PC-9 (cell line): Measurements from ENCODE around the gene GNAL. TPM values are rescaled to one million over a fixed set of nuclear protein-coding genes. Genes with fewer than 3 reads are reported as not detected.

Experiments
- BruUV-seq: library from RNA; stranded (reverse); fragments of 400-500 nt; replicated peaks from 2 replicates; lab custom pipeline; 2021; lab: Mats Ljungman, UMichigan
- CTCF ChIA-PET: fragments of 300-600 bp; sonication (Branson Sonifier 250); formaldehyde crosslinking; loops from one replicate; lab custom pipeline; 2022; ENCODE audit warnings: antibody characterized with exemption; lab: Charles Lee
- POLR2A ChIA-PET: fragments of 300-600 bp; sonication (Branson Sonifier 250); formaldehyde crosslinking; loops from one replicate; lab custom pipeline; 2022; ENCODE audit warnings: antibody characterized with exemption; ENCODE audit not compliant: unreplicated experiment; lab: Charles Lee
- DNase-seq, 2 experiments: peaks; one replicate each; pipeline versions ENCODE4 v3.0.0 to v3.0.0-alpha.2; 2015 to 2022; ENCODE audit warnings: mixed read lengths in 1 of 2
- H2AFZ ChIP-seq: fragments of 200-600 bp; sonication (generic); 2 replicates; pipeline ENCODE4 v1.8.1; 2017; ENCODE audit warnings: antibody characterized with exemption
- H3F3A ChIP-seq: fragments of 200-600 bp; sonication (generic); 2 replicates; pipeline ENCODE4 v1.8.1; 2017; ENCODE audit warnings: antibody characterized with exemption, mild to moderate bottlenecking, low read depth; ENCODE audit not compliant: insufficient read depth
- H3K27ac ChIP-seq: fragments of 200-600 bp; sonication (generic); 2 replicates; pipeline ENCODE4 v1.6.1; 2016; ENCODE audit warnings: mixed run types
- H3K27me3 ChIP-seq: fragments of 200-600 bp; sonication (generic); 2 replicates; pipeline ENCODE4 v1.6.1; 2016; ENCODE audit warnings: low read depth, mixed run types; ENCODE audit not compliant: insufficient read depth
- H3K36me3 ChIP-seq: fragments of 200-600 bp; sonication (generic); 2 replicates; pipeline ENCODE4 v1.6.1; 2016; ENCODE audit warnings: low read depth, mixed run types
- H3K4me1 ChIP-seq: fragments of 200-600 bp; sonication (generic); replicated peaks from 2 replicates; pipeline ENCODE4 v1.6.1; 2016; ENCODE audit warnings: mixed run types; ENCODE audit not compliant: insufficient read depth
- H3K4me2 ChIP-seq: fragments of 200-600 bp; sonication (generic); 2 replicates; pipeline ENCODE4 v1.6.1; 2017; ENCODE audit warnings: mixed run types
- H3K4me3 ChIP-seq: fragments of 200-600 bp; sonication (generic); 2 replicates; pipeline ENCODE4 v1.6.1; 2016; ENCODE audit warnings: mixed run types
- H3K79me2 ChIP-seq: fragments of 200-600 bp; sonication (generic); 2 replicates; pipeline ENCODE4 v1.6.1; 2017; ENCODE audit warnings: low read depth, mixed run types
- H3K9me2 ChIP-seq: fragments of 200-600 bp; sonication (generic); 2 replicates; pipeline ENCODE4 v1.8.1; 2017; ENCODE audit warnings: mild to moderate bottlenecking; ENCODE audit not compliant: insufficient read depth
- H3K9me3 ChIP-seq: fragments of 200-600 bp; sonication (generic); 2 replicates; pipeline ENCODE4 v1.8.1; 2016; ENCODE audit warnings: low read depth; ENCODE audit not compliant: insufficient read depth
- H4K20me1 ChIP-seq: fragments of 200-600 bp; sonication (generic); 2 replicates; pipeline ENCODE4 v1.8.1; 2017; ENCODE audit not compliant: insufficient read depth
- EZH2 ChIP-seq: fragments of 200-600 bp; sonication (generic); IDR thresholded peaks from 2 replicates; pipeline ENCODE4 v1.8.0; 2017; ENCODE audit warnings: antibody characterized with exemption, low read depth
- intact Hi-C: fragments of 100-400 bp; cut with micrococcal nuclease; formaldehyde crosslinking; loops from one replicate; pipeline ENCODE4 v1.10.0; 2022; ENCODE audit not compliant: unreplicated experiment
- total RNA-seq: library from RNA; stranded (reverse); gene quantifications from 2 replicates; pipeline ENCODE4 v1.2.3, GENCODE V29; 2021
- TF ChIP-seq, protein P1 (sequence below): fragments of 200-600 bp; sonication (generic); conservative IDR thresholded peaks from 2 replicates; pipeline ENCODE4 v1.6.1; 2017; ENCODE audit warnings: mixed run types, antibody characterized with exemption, mild to moderate bottlenecking, moderate library complexity

GNAL gene
- total RNA-seq, 1 experiment from 2014 or later = 3.3 TPM

DNA sequence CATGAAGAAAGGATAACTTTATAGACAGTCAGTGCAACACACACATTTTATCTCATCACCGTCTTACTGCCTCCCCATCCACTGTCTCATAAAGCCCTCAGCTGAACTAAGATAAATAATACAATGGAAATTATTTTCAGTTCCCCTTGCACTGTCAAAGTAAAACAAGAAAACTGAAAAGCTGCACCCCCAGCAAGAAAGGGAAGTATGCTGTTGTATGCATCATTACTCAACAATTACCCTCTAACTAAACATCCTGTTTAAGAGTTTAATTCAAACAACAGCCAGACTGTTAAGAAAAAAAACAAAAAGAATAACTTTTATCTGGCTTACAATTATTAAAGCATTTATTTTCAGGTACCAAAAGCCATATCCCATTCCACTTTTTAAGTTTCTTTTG lies 194.1 kb downstream of the GNAL start:
- H3K27me3 ChIP-seq = no peaks in the 10 kb centered on the region
- H3K4me2 ChIP-seq = no peak overlapping the region
- no peak overlapping the region for H3K4me3 ChIP-seq
- DNase-seq = no peak
- H4K20me1 ChIP-seq = no peaks in the 10 kb centered on the region
- TF ChIP-seq, protein P1, sequence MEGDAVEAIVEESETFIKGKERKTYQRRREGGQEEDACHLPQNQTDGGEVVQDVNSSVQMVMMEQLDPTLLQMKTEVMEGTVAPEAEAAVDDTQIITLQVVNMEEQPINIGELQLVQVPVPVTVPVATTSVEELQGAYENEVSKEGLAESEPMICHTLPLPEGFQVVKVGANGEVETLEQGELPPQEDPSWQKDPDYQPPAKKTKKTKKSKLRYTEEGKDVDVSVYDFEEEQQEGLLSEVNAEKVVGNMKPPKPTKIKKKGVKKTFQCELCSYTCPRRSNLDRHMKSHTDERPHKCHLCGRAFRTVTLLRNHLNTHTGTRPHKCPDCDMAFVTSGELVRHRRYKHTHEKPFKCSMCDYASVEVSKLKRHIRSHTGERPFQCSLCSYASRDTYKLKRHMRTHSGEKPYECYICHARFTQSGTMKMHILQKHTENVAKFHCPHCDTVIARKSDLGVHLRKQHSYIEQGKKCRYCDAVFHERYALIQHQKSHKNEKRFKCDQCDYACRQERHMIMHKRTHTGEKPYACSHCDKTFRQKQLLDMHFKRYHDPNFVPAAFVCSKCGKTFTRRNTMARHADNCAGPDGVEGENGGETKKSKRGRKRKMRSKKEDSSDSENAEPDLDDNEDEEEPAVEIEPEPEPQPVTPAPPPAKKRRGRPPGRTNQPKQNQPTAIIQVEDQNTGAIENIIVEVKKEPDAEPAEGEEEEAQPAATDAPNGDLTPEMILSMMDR = no peak
- no peak for TF ChIP-seq EZH2
- POLR2A ChIA-PET = no interaction called here
- no peaks in the 10 kb centered on the region for H3K9me3 ChIP-seq
- H3K27ac ChIP-seq = no peak overlapping the region
- CTCF ChIA-PET = no interaction called here
- no peak overlapping the region for H2AFZ ChIP-seq
- intact Hi-C loops = no loop called here
- H3K4me1 ChIP-seq = peaks cover 22% of the 10 kb centered on the region
- H3K9me2 ChIP-seq = no peaks in the 10 kb centered on the region
- no peaks in the 10 kb centered on the region for H3K79me2 ChIP-seq
- H3K36me3 ChIP-seq = no peaks in the 10 kb centered on the region
- peaks cover 17% of the 10 kb centered on the region for H3F3A ChIP-seq
- BruUV-seq = no TSS peak

DNA sequence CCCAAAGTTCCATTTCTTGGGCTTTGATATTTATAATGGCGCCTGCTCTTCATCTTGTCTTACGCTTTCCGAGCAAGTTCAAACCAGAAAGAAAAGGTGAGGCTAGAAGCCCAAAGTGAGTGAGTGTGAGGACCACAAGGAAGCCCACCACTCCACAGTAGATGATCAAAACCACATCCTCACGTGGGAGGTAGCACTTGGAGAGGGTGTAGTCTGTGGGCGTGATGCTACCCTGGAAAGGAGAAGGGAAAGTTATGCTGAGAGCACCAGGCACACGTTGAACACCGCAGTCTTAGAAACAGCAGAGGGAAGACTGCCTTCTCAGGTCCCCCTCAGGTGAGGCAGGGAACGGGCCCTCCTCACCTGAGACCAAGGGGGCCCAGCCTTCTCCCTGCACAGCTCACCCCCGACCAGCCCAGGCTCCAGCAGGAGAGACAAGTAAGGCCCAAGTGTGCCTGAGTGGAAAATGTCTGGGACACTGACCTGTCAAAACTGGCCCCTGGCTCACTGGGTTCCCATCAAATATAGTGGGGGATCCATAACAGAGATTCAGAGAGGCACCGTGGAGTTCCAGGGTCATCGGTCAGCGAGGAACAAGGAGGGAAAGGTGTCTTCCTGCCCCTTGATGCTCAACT lies 195.4 kb downstream of the GNAL start:
- POLR2A ChIA-PET = interaction anchor here (0.5 kb wide), 1 partner anchor 22 kb away, joined by 3 read pairs; no protein-coding TSS in a partner anchor
- Histone ChIP-seq H3K4me3 (no peak overlapping the region), H2AFZ (no peak overlapping the region), H3K9me3 (no peaks in the 10 kb centered on the region), H3K4me1 (peaks cover 24% of the 10 kb centered on the region), H3K27ac (no peak overlapping the region), H3K36me3 (no peaks in the 10 kb centered on the region), H4K20me1 (no peaks in the 10 kb centered on the region), H3K4me2 (no peak overlapping the region), H3K9me2 (no peaks in the 10 kb centered on the region), H3K27me3 (no peaks in the 10 kb centered on the region), H3F3A (peaks cover 24% of the 10 kb centered on the region), H3K79me2 (no peaks in the 10 kb centered on the region)
- CTCF ChIA-PET = no interaction called here
- TF ChIP-seq, protein P1 = no peak
- no peak for TF ChIP-seq EZH2
- BruUV-seq = no TSS peak
- DNase-seq = no peak
- intact Hi-C loops = no loop called here

DNA sequence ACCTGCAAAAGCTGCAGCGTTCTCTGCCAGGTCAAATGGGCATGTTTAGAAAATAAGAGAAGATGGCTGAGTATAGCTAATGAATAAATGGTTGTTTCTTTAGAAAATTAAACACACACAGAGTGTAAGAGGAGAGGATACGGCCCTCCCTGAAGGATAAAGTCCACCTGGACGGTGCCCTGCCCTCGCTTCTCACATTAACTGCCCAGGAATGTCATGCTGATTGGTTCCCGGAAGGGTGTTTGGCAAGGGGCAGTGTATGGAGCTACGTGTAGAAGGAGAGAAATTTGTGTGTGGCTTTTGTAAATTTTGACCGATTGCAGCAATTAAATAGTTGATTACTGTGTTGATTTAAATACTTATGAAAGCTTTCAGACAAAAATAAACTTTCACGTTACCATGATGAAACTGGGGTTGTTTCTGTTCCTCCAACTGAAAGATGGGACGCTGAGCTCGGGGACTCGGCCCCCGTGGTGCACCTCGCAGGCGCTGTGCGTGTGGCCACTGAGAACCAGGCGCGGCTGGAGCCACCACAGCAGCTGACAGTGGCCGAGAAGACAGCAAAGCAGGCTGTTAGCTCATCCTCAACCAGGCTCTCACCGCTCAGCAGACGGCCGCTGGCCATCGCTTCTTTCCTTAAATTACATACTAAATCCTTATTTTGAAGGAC lies 196.3 kb downstream of the GNAL start:
- TF ChIP-seq EZH2 = no peak
- TF ChIP-seq, protein P1 = no peak
- CTCF ChIA-PET = no interaction called here
- POLR2A ChIA-PET = interaction anchor here (0.5 to 0.6 kb wide), 2 partner anchors 23 to 30 kb away, joined by 3 to 5 read pairs; no protein-coding TSS in a partner anchor
- no peak for DNase-seq
- intact Hi-C loops = no loop called here
- Histone ChIP-seq H3K27ac (no peak overlapping the region), H3K27me3 (no peaks in the 10 kb centered on the region), H3K9me3 (no peaks in the 10 kb centered on the region), H3K36me3 (no peaks in the 10 kb centered on the region), H3F3A (peaks cover 24% of the 10 kb centered on the region), H4K20me1 (no peaks in the 10 kb centered on the region), H3K4me2 (no peak overlapping the region), H3K9me2 (no peaks in the 10 kb centered on the region), H3K79me2 (no peaks in the 10 kb centered on the region), H3K4me1 (peaks cover 24% of the 10 kb centered on the region), H3K4me3 (no peak overlapping the region), H2AFZ (no peak overlapping the region)
- no TSS peak for BruUV-seq
